GM18526 (cell line): Measurements from ENCODE around the gene ELAVL4.

Experiments used
- POLR2A ChIP-seq: IDR thresholded peaks from 3 replicates; pipeline ENCODE4 v1.6.1; 2011; ENCODE audit not compliant: insufficient read length; ENCODE audit errors: extremely low read depth

ELAVL4 gene

GRCh38 chr1:50193002-50193401, 84.3 kb downstream of the ELAVL4 start:
- no peak for TF ChIP-seq POLR2A

GRCh38 chr1:50195205-50195604, 86.5 kb downstream of the ELAVL4 start:
- no peak for TF ChIP-seq POLR2A

- TF ChIP-seq POLR2A, result no peak
Observed at GRCh38 chr1:50196081-50196480, 87.4 kb downstream of the ELAVL4 start.

- TF ChIP-seq POLR2A, result no peak
Observed at GRCh38 chr1:50197216-50197615, 88.5 kb downstream of the ELAVL4 start.

GRCh38 chr1:50208315-50208714, 99.6 kb downstream of the ELAVL4 start:
- TF ChIP-seq POLR2A, result no peak

GRCh38 chr1:50208756-50209155, 100.0 kb downstream of the ELAVL4 start:
- no peak for TF ChIP-seq POLR2A

GRCh38 chr1:50209749-50210148, 101.0 kb downstream of the ELAVL4 start:
- TF ChIP-seq POLR2A, result no peak

- no peak for TF ChIP-seq POLR2A
Observed at GRCh38 chr1:50213505-50213904, 104.8 kb downstream of the ELAVL4 start.

- no peak for TF ChIP-seq POLR2A
Observed at GRCh38 chr1:50214717-50215116, 106.0 kb downstream of the ELAVL4 start.

GRCh38 chr1:50218344-50219120, 109.8 kb downstream of the ELAVL4 start:
- no peak for TF ChIP-seq POLR2A

GRCh38 chr1:50228871-50229384, 120.2 kb downstream of the ELAVL4 start:
- no peak for TF ChIP-seq POLR2A

GRCh38 chr1:50231209-50231608, 122.5 kb downstream of the ELAVL4 start:
- TF ChIP-seq POLR2A, result no peak

GRCh38 chr1:50232336-50232735, 123.6 kb downstream of the ELAVL4 start:
- TF ChIP-seq POLR2A, result no peak

- no peak for TF ChIP-seq POLR2A
Observed at GRCh38 chr1:50236656-50237055, 127.9 kb downstream of the ELAVL4 start.

- no peak for TF ChIP-seq POLR2A
Observed at GRCh38 chr1:50237056-50237455, 128.3 kb downstream of the ELAVL4 start.

GRCh38 chr1:50243939-50244338, 135.2 kb downstream of the ELAVL4 start:
- TF ChIP-seq POLR2A, result no peak

- TF ChIP-seq POLR2A, result no peak
Observed at GRCh38 chr1:50246869-50247268, 138.1 kb downstream of the ELAVL4 start.

GRCh38 chr1:50251702-50252101, 143.0 kb downstream of the ELAVL4 start:
- no peak for TF ChIP-seq POLR2A

- TF ChIP-seq POLR2A, result no peak
Observed at GRCh38 chr1:50252196-50252595, 143.5 kb downstream of the ELAVL4 start.
